ACHN (cell line): Measurements from ENCODE around the gene ZNF488.

Experiments
- DNase-seq: peaks from one replicate; pipeline ENCODE4 v3.0.0-alpha.2; 2015
- in situ Hi-C: cut with HindIII; loops from 2 replicates; pipeline ENCODE4 v1.10.0; 2017; ENCODE audit warnings: low sequenced_read_pairs, low pct_ligation_motif_present, low pct_unique_long_range_greater_than_20kb

ZNF488 gene

DNA sequence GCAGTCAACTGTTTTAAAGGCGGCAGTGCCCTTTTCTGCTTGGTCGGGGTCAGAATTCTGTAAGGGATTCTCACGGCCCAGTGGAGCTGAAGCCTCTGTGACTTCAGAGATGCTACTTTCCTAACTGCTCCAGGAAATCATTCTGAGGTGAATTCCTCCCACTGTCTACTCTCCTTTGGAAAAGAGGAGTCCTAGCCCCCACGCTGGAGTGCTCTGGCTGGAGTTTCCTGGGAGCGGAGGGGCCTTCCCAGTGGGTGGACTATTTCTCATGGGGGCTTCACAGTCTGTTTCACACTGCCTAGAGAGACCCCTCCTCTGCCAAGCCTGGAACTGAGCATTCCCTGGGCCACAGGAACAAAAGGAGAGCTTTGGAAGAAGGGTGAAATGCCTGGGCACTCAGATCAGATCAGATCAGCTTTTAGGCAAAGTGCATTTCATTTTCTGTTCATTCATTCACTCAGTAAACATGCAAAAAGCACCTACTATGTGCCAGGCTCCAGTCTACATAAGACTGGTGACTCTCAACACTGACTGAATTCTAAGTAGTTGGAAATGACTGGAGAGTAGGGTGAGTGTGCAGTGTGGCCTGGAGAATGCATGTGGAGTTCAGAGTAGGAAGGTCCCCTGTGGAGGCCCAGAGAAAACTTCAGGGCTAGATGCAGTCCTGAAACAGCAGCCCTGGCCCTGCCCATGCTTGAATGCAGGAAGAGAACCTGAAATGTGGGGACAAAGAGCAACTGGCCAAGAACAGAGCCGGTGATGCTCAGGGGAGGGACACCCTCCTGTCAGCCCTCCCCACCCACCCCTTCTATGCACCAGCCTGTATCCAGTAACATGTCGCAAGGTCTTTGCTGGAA lies 12.2 kb downstream of the ZNF488 start:
- in situ Hi-C loops, result no loop called here

DNA sequence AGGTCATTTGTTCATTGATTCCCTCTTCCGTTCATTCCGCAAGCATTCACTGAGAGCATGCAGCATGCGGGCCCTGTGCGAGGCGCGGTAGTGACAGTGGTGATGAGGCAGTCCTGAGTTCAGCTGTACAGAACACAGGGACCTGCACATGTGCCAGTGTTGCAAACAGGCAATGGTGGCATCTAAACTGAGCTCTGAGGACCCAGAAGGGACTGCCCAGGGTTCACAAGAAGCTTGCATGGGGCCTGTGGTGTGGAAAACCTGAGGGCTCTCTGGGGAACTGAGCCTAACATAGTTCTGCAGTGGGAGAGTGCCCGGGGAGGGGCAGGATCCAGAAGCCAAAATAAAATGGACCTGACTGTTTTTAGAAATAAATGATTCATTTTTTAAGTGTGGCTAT lies 13.2 kb downstream of the ZNF488 start:
- DNase-seq, result no peak
- in situ Hi-C loops, result no loop called here

More for the DNA sequence above, 12.2 kb downstream of the ZNF488 start:
- no peak for DNase-seq

- in situ Hi-C loops, result no loop called here
- DNase-seq, result no peak
Observed at GRCh38 chr10:47370015-47370767, 13.9 kb downstream of the ZNF488 start.

DNA sequence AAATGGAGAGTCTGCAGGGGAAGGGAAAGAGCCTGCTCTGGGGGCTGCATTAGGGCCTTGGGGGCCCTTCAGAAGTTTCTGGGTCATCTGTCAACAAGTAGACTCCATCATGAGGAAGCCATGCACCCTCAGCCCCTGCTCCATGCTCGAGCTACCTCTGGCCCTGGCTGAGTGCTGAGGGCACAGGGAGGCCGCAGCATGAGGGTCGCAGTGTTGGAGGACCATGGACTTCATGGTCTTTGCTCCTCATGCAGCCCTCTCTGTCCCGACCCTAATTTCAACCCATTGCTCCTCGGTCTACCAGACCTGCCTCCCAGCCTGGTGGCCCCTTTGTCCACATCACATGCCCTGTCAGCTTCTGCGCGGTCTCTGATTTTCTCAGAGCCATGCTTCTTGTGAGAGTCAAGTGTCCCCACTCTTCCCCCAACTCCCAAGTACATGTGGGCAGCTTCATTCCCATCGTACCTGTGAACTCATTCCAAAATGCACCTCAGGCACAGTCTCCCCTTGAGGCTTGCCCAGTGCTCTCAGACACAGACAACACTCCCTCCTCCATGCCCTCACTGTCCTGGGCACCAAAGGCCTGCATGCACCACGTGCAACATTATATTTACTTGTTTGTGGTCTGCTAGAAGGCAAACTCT lies 14.7 kb downstream of the ZNF488 start:
- in situ Hi-C loops, result no loop called here
- no peak for DNase-seq

GRCh38 chr10:47368431-47369180 lies 15.5 kb downstream of the ZNF488 start:
- DNase-seq, result no peak
- in situ Hi-C loops, result no loop called here

- in situ Hi-C loops, result no loop called here
- DNase-seq, result no peak
Observed at GRCh38 chr10:47367646-47368045, 16.4 kb downstream of the ZNF488 start.

- in situ Hi-C loops, result no loop called here
- DNase-seq, result no peak
Observed at GRCh38 chr10:47366731-47367460, 17.2 kb downstream of the ZNF488 start.

- DNase-seq, result no peak
- in situ Hi-C loops, result no loop called here
Observed at GRCh38 chr10:47366181-47366631, 17.9 kb downstream of the ZNF488 start.

DNA sequence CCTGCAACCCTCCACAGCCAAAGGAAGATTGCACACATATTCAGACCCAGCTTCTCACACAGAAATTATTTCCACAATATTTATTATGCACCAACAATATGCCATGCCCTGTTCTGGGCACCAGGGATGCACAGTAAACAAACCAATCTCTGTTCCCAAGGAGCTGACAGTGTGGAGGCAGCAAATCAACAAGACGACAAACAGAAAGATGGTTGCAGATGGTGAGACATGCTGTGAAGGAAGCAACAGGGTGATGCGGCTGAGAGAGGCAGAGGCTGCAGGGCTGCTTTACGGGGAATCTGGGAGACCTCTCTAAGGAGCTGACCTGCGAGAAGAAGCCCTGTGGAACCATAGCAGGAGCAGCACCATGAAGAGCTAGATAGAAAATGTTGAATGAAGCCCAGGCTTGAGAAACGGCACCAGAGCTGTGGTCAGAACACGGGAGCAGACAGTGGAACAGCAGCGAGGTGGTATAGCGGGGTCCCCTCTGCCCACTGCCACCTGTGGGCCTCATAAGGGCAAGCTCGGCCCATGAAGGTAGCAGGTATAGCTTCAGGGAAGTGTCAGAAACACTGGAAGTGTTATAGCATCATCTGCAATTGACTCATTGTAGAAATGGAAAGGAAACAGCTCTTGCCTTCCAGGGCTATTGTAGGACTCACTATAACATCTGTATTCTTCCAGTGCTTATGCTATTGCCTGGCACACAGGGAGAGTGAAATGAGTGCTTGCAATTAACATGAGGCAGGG lies 18.5 kb downstream of the ZNF488 start:
- no peak for DNase-seq
- in situ Hi-C loops, result no loop called here

DNA sequence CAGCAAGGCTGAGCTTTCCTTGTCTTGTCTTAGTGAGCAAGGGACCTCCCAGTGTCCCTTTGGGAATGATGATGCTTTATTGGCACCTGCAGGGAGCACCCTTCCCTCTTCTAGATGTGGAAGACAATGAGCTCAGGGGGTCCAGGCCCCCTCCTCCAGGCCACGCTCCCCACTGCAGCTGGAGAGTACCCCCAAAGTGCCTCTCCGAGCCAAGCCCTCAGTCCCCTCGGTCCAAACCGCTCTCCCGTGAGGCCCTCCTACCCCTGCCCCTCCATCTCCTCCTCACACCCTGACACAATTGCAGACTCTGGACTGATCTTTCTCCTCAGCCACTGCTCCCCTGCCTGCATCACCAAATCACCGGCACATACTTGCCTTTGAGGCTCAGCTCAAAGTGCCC lies 19.2 kb downstream of the ZNF488 start:
- DNase-seq, result no peak
- in situ Hi-C loops, result no loop called here

DNA sequence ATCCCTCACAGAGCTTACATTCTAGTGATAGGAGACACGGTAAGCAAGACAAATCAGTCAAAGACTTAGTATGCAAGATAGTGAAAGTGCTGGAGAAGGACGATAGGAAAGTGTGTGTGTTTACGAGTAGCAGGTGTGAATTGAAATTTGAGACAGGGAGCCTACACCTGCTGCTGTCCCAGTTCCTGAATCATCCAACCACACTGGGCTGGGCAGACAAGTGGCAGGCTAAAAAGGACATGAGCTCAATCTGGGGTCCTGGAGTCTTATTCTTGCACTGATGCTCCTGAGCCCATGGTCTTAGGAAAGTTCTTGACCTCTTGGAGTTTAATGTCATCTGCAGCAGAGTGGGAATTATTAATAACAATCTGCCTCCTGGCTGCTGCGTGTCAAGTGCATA lies 19.7 kb downstream of the ZNF488 start:
- in situ Hi-C loops, result no loop called here

DNA sequence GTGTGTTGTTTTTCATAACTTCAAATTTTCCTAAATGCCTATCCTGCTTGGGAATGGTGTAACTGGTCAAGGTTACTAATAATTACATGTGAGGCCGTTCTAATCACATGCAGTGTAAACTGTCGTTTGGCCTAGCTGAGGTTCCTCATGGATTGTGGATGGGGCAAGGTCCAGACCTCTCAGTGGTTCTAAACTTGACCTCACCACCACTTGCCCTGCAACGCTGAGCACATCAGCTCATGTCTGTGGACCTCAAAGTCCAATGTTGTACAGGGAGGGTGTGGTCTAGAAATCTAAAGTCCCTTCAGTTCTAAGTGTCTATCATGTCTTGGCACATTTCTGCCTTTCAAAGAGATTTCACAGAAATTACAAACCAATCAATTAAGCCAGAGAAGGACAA lies 20.3 kb downstream of the ZNF488 start:
- DNase-seq, result no peak
- in situ Hi-C loops, result no loop called here

More for the DNA sequence above, 19.7 kb downstream of the ZNF488 start:
- no peak for DNase-seq

DNA sequence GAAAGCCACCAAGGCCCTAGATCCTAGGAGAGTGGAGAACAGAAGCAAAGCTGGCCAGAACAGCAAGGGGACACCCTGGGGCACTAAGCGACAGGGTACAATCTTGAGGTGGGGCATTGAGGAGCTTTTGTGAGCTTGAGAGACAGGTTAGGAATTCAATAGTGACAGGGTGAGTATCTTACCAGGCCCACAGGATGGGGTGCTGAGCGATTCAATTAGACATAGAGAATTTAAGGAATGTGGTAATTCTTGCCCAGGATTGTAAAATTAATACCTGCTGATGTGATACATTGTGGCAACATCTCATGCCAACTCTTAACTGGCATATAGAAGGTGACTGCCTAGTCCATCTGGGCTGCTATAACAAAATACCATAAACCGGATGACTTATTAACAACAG lies 21.9 kb downstream of the ZNF488 start:
- no peak for DNase-seq
- in situ Hi-C loops, result no loop called here

GRCh38 chr10:47361293-47361692 lies 22.8 kb downstream of the ZNF488 start:
- in situ Hi-C loops, result no loop called here
- DNase-seq, result peak; percentile 59

GRCh38 chr10:47360419-47361040 lies 23.6 kb downstream of the ZNF488 start:
- in situ Hi-C loops, result no loop called here
- DNase-seq, result no peak

GRCh38 chr10:47359626-47360418 lies 24.3 kb downstream of the ZNF488 start:
- in situ Hi-C loops, result no loop called here
- DNase-seq, result no peak
